GM19023 (cell line): Measurements from ENCODE around the gene MTRF1.
"Not testable (repeated sequence)": the region's sequence is repeated elsewhere in the genome, so short reads cannot be mapped to it uniquely, and the experiment has no call there.

Source experiments
- ATAC-seq: cut with Tn5 transposase; IDR thresholded peaks from one replicate; pipeline ENCODE4 v1.9.1; 2021; ENCODE audit warnings: mild to moderate bottlenecking, moderate library complexity; ENCODE audit not compliant: unreplicated experiment

MTRF1 gene

DNA sequence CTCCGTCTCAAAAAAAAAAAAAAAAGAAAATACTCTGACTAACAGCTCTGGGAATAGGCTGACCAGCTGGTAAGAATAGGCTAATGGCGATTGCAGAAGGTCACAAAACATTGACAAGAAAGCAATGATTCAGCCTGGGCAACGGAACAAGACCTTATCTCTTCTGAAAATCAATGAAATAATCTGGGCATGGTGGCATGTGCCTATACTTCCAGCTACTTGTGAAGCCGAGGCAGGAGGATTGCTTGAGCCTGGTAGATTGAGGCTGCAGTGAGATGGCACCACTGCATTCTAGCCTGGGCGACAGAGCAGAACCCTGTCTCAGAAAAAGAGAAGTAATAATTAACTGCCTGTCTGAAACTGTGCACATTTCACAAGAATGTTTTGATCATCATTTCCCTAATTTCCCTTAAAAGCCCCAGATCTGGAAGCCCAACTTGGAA, 18.8 kb upstream of the MTRF1 start:
- ATAC-seq, result no peak

DNA sequence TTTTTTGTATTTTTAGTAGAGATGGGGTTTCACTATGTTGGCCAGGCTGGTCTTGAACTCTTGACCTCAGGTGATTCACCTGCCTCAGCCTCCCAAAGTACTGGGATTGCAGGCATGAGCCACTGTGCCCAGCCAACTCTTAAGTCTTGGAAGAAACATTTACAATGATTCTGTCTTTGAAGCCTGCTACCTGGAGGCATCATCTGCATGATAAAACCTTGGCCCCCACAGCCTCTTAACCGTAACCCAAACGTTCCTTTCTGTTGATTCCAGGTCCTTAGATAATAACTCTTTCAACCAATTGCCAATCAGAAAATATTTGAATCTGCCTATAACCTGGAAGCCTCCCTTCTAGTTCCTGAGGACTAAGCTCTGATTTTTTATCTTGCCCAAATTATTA, 15.8 kb upstream of the MTRF1 start:
- ATAC-seq, result not testable (repeated sequence)

DNA sequence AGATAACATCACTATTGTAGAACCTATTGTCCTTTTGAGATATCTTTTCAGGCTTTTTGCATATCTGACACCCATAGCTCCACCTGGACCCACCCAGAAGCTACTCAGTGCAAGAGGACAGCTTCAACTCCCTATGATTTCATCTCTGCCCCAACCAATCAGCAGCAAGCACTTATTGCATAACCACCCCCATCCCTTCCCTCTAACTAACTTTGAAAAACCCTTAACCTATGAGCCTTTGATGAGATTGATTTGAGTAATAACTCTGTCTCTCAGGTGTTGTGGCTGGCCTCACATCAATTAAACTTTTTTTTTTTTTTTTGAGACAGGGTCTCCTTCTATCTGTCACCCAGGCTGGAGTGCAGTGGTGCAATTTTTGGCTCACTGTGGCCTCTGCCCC, 13.4 kb upstream of the MTRF1 start:
- ATAC-seq, result no peak

DNA sequence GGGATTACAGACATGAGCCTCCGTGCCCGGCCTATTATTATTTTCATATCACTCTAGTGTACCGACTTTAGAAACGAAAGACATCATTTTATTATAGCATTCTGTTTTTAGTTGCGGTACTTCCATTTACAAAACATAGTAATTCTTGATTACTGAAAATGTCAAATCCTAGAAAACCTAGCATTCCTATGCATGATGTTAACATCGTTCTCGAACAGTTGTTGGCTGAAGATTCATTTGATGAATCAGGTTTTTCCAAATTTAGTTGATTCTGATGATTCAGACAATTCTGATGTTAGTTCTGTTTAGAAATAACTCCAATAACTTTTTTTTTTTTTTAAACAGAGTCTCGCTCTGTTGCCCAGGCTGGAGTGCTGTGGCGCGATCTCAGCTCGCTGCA, 11.5 kb upstream of the MTRF1 start:
- ATAC-seq, result no peak

DNA sequence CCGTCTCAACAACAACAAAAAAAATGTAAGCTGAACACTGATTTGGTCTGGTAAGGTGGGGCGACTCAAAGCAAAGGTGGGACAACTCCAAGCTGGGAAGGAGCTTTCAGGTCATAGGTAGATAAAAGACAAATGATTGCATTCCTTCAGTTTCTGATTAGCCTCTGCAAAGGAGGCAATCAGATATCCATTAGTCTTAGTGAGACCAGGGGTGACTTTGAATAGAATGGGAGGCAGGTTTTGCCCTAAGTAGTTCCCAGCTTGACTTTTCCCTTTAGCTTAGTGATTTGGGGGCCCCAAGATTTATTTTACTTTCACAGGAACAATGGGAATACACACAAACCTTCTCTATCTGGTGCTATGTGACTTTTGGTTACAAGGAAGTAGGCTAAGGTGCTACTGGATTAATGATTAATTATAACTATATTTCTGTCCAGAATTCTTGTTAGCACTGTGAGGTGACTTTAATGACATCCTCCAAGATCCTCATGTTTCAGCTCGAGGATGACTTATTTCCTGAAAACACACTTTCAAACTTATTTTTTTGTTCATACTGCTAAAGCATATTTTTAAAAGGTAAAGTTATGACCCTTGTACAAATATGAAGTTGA, 10.6 kb upstream of the MTRF1 start:
- no peak for ATAC-seq

DNA sequence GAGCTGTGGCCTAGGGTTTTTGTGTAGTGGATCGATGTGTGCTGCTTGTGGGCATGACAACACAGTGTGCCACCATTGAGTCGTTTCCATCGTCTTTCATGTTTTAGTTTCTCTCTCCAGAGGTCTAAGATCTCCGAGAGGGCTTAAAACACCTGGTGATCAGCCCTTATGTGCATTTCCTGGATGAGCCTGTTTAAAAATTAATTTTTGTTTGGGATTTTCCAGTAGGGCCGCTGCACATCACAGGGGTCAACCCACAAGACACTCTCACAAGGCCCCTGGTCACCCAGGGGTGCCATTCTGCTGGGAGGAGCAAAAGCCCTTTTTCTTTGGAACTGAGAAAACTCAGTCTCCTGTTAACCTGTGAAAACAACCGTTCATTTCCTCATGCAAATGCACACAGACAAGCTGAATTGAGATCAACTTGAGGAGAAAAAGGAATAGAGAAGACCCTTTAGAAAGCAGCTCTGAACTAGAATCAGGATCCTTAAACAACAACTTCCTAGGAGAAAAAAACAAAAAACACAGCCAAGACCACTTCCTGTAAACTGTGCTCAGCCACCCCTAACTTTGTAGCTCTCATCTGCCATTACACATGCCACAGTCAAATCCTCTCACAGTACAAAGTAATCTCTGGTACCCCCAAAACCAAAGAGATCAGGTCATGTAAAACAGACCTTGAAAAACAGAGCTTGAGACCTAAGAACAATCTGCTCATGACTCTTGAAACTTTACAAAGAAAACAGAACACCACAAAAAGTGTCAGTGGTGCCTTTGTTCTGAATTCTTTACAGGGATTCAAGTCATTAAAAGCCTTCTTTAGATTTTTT, 8.3 kb upstream of the MTRF1 start:
- no peak for ATAC-seq

- ATAC-seq, result no peak
These were observed 5.4 kb upstream of the MTRF1 start for GRCh38 chr13:41268764-41269163.

DNA sequence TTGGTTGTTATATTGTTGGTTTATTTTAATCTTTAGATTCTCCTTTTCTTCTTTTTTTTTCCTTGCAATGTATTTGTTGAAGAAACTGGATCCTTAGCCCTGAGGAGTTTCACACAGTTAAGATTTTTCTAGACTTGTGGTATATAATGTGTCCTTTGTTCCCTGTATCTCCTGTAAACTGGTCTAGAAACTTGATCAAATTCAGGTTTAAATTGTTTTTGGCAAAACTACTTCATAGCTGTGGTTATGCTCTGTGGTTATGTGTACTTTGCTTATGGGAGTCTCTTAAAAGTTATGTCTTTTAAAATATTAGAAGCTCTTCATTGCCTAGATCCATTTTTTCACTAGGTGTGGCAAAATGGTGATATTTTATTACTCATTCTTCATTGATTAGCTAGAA, 3.7 kb upstream of the MTRF1 start:
- ATAC-seq, result no peak

- no peak for ATAC-seq
These were observed 3.4 kb downstream of the MTRF1 start for GRCh38 chr13:41259875-41260501.

- no peak for ATAC-seq
These were observed 5.8 kb downstream of the MTRF1 start for GRCh38 chr13:41257535-41257934.

DNA sequence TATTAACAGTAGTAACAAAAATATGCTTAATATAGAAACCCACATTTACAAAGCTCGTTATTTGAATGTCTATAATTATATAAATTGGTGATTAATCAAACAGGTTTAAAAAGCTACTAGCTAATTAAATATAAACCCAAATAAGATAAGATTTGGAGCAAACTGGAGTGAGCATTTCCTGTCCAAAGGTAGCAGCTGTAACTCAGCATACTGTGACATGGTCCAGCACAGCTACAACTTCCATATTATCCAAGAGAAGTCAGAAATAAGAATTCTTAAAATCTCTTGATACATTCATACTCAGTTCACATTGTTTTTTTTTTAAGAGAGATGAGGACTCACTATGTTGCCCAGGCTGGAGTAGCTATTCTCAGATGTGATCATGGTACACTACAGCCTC, 8.5 kb downstream of the MTRF1 start:
- ATAC-seq, result no peak

DNA sequence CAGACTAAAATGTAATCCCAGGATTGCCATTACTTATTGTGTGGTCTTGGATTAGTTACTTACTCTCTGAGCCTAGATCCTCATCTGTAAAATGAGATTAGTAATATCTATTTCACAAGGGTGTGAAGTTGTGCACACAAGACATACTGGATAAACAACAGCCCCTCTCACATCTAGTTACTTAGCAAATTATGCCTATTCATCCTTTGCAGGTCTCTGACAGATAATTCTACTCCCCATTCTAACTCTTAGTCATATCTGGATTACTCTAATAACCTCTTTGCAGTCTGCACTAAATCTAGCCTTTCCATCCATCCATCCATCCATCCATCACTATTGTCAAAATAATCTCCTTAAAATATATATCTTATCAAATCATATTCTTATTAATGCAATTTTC, 12.4 kb downstream of the MTRF1 start:
- ATAC-seq, result no peak

DNA sequence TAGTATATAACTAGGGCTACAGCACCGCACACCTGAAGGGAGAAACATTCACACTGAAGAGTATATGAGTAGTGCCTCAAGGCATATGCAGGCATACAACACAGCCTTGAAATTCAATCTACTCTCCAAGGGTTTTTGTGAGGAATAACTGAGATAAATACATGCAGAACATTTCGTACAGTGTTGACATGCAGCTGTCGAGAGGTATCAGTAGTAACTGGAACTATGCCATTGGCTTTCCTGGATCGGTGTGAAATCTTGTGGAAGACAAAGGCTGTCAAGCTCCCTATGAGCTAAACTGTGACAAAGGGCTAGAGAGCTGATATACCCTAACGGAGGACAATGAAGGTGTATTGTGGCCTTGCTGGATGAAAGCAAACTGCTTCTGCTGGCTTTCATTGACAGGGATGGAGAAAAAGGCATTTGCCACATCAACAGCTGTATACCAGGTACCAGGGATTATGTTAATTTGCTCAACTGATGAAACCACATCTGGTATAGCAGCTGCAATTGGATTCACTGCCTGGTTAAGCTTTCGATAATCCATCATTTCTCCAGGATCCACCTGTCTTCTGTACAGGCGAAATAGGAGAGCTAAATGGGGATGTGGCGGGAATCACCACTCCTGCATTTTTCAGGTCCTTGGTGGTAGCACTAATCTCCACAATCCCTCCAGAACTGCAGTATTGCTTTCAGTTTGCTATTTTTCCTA, 16.3 kb downstream of the MTRF1 start:
- no peak for ATAC-seq

- no peak for ATAC-seq
These were observed 18.8 kb downstream of the MTRF1 start for GRCh38 chr13:41244556-41244955.

- no peak for ATAC-seq
These were observed 21.8 kb downstream of the MTRF1 start for GRCh38 chr13:41241626-41242025.

DNA sequence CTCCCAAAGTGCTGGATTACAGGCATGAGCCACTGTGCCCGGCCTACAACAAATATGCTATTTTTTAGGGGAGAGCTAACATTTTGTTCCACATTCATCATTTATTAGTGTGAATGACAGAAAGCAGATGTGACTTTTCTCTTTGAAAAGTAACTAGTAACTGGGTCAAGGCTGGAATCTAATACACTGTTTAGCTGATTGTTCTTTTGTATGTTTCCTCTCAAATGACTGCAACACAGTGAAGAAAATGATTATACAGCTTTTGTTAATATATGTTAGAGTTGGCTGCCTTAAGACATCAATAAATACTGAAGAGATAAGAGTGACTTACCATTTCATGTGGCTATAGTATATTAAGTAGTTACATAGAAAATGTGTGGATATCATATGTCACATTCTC, 27.0 kb downstream of the MTRF1 start:
- ATAC-seq, result no peak

GRCh38 chr13:41232578-41233480, 30.5 kb downstream of the MTRF1 start:
- no peak for ATAC-seq

DNA sequence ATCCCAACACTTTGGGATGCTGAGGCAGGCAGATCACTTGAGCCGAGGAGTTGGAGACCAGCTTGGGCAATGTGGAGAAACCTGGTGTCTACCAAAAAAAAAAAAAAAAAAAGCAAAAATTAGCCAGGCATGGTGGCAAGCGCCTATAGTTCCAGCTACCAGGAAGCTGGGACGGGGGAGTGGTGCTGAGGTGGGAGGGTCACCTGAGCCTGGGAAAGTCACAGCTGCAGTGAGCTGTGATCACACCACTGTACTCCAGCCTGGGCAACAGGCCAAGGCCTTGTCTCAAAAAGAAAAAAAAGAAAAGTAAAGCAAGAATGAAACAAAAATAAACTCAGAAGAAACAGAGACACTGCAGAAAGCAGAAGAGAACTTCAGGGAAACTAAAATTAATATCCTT, 31.6 kb downstream of the MTRF1 start:
- ATAC-seq, result no peak

DNA sequence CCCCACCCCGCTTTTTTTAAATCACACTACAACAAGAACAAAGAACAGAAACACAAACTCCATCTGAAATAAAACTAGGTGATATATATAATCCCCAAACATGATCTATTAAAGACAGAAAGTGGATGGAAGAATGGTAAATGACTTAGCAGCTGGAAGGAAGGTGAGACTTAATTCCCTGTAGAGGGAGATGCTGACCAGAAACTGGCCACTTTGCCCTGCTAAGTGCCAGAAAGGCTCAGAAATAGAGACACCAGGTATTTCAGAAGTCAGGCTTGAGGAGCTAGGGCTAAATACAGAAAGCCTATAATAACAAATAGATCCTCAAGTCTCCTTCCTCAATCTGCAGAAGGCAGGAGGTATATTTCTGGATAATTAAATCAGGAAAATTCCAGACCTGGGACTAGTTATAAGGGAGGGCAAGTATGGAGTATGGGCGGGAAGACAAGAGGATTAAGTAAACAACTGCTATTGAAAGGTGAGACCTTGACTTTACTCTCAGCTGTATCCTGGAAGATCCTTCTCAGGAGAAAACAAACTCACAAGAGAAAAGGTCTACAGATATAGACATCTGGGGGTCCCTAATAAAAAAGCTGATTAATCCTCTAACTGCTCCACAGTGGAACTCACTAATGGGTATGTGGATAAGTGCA, 32.2 kb downstream of the MTRF1 start:
- ATAC-seq, result no peak

DNA sequence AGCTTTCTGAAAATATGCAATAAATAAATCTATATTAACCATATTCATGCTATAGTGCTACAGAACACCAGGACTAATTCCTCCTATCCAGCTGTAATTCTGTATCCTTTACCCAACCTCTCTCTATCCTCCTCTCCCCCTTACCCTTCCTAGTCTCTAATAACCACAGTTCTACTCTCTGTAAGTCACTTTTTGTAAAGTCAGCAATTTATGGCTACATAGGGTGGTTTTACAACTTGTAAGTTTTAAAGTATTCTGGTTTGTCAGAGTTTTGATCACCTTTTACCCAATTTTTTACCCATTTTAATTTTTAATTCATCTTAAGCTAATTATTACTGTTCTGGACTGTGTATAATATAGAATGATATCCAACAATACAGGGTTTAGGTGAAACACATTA, 34.0 kb downstream of the MTRF1 start:
- no peak for ATAC-seq
